Vagina (tissue), 2 donors: ENCODE data around the gene SIK3. TPM values are rescaled to one million over a fixed set of nuclear protein-coding genes. Genes with fewer than 3 reads are reported as not detected.

Experiments used
- DNase-seq, 2 donors: peaks; one replicate each; pipeline ENCODE4 v3.0.0-alpha.2; 2017; ENCODE audit errors: extremely low spot score in 2 of 2
- H3K27ac ChIP-seq: fragments of 200-600 bp; sonication (generic); one replicate; pipeline ENCODE4 v1.5.1; 2019
- H3K27me3 ChIP-seq: fragments of 200-600 bp; sonication (generic); one replicate; pipeline ENCODE4 v1.5.1; 2019
- H3K36me3 ChIP-seq, 2 donors: fragments of 200-600 bp; sonication (generic); one replicate each; pipeline ENCODE4 v1.5.1; 2017 to 2019
- H3K4me1 ChIP-seq: fragments of 200-600 bp; sonication (generic); one replicate; pipeline ENCODE4 v1.5.1; 2019
- H3K4me3 ChIP-seq, 2 donors: fragments of 200-600 bp; sonication (generic); 1 replicate in 1 of 2; 2 replicates in 1 of 2; pipeline ENCODE4 v1.5.1; 2016 to 2019
- H3K9me3 ChIP-seq: fragments of 200-600 bp; sonication (generic); one replicate; pipeline ENCODE4 v1.5.1; 2019
- POLR2A ChIP-seq, 2 donors: fragments of 450-650 bp; IDR thresholded peaks; one replicate each; pipeline ENCODE4 v1.6.1; 2017; ENCODE audit warnings: antibody characterized with exemption in 2 of 2, mild to moderate bottlenecking in 2 of 2, moderate library complexity in 2 of 2
- POLR2AphosphoS5 ChIP-seq, 2 donors: sonication (generic); formaldehyde crosslinking; IDR thresholded peaks; one replicate each; pipeline ENCODE4 v1.9.0; 2017; ENCODE audit warnings: antibody characterized with exemption in 2 of 2, mild to moderate bottlenecking in 2 of 2, low read depth in 1 of 2; ENCODE audit not compliant: insufficient read depth in 1 of 2
- intact Hi-C: fragments of 100-400 bp; cut with DNase I; formaldehyde crosslinking; loops from one replicate; pipeline ENCODE4 v1.15.1; 2023
- total RNA-seq: library from RNA; depleted of rRNA; stranded (reverse); fragments of >200 nt; gene quantifications from one replicate; pipeline ENCODE4 v1.2.3, GENCODE V29; 2016
- TF ChIP-seq, protein P1 (sequence below), 3 experiments: fragments of 450-650 bp in 2 of 3; fragments of 200-600 bp in 1 of 3; sonication (generic) in 1 of 3; IDR thresholded peaks; one replicate each; pipeline ENCODE4 v1.5.1; 2017 to 2019; ENCODE audit warnings: antibody characterized with exemption in 3 of 3, mild to moderate bottlenecking in 2 of 3, moderate library complexity in 2 of 3

SIK3 gene
- total RNA-seq, 1 donor from 2014 or later = 39.0 TPM

DNA sequence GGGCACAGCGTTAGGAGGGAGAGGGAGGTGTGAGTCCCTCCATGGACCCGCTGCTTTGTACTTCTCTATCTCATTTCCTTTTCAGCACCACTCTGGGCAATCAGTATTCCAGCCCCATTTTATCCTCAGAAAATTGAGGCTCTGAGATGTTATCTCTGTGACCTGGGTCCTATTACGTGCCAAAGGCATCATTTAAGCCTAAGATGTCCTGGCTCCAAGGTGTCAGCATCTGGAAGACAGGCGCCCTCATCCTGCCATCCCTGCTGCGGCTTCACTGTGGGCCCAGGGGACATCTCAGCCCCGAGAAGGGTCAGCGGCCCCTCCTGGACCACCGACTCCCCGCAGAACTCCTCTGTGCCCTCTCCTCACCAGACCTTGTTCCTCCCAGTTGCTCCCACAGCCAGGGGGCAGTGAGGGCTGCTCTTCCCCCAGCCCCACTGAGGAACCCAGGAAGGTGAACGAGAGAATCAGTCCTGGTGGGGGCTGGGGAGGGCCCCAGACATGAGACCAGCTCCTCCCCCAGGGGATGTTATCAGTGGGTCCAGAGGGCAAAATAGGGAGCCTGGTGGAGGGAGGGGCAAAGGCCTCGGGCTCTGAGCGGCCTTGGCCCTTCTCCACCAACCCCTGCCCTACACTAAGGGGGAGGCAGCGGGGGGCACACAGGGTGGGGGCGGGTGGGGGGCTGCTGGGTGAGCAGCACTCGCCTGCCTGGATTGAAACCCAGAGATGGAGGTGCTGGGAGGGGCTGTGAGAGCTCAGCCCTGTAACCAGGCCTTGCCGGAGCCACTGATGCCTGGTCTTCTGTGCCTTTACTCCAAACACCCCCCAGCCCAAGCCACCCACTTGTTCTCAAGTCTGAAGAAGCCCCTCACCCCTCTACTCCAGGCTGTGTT is 269.4 kb downstream of the SIK3 start:
- no peaks in the 10 kb centered on the region for H3K9me3 ChIP-seq
- no peaks in the 10 kb centered on the region for H3K36me3 ChIP-seq
- H3K27me3 ChIP-seq = no peaks in the 10 kb centered on the region
- no peak for DNase-seq
- no peak for TF ChIP-seq POLR2AphosphoS5 (IDR thresholded peaks at IDR 0.05; ENCODE audit: insufficient read depth in 1 of 2, low read depth in 1 of 2)
- no peak for TF ChIP-seq POLR2A (IDR thresholded peaks at IDR 0.05)
- TF ChIP-seq, protein P1, sequence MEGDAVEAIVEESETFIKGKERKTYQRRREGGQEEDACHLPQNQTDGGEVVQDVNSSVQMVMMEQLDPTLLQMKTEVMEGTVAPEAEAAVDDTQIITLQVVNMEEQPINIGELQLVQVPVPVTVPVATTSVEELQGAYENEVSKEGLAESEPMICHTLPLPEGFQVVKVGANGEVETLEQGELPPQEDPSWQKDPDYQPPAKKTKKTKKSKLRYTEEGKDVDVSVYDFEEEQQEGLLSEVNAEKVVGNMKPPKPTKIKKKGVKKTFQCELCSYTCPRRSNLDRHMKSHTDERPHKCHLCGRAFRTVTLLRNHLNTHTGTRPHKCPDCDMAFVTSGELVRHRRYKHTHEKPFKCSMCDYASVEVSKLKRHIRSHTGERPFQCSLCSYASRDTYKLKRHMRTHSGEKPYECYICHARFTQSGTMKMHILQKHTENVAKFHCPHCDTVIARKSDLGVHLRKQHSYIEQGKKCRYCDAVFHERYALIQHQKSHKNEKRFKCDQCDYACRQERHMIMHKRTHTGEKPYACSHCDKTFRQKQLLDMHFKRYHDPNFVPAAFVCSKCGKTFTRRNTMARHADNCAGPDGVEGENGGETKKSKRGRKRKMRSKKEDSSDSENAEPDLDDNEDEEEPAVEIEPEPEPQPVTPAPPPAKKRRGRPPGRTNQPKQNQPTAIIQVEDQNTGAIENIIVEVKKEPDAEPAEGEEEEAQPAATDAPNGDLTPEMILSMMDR (IDR thresholded peaks at IDR 0.05) = no peak
- H3K4me1 ChIP-seq = no peaks in the 10 kb centered on the region
- H3K4me3 ChIP-seq = no peak overlapping the region
- no peak overlapping the region for H3K27ac ChIP-seq
- intact Hi-C loops = no loop called here

DNA sequence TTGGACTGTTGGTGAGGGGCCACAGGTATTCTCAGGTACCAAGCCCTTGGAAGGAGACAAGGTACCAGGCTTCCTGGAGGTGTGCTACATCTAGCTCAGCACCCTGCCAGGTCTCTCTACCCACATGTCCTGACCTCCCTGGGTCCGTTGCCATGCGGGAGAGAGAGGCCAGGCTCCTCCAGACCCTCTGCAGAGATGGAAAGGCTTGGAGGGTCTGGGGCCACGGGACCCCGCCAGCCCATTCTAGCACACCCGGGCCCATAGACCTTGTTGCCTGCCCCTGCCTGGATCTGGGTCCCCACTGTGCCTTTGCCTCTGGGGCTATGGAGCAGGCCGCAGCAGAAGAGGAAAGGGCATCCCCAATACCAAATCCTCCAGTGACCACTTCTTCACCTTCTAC is 270.8 kb downstream of the SIK3 start:
- no peaks in the 10 kb centered on the region for H3K4me1 ChIP-seq
- H3K4me3 ChIP-seq = no peak overlapping the region
- no peak overlapping the region for H3K27ac ChIP-seq
- intact Hi-C loops = no loop called here
- H3K27me3 ChIP-seq = no peaks in the 10 kb centered on the region
- no peaks in the 10 kb centered on the region for H3K36me3 ChIP-seq
- no peaks in the 10 kb centered on the region for H3K9me3 ChIP-seq
- TF ChIP-seq POLR2AphosphoS5 (IDR thresholded peaks at IDR 0.05; ENCODE audit: insufficient read depth in 1 of 2, low read depth in 1 of 2) = no peak
- TF ChIP-seq, protein P1 (IDR thresholded peaks at IDR 0.05) = no peak
- TF ChIP-seq POLR2A (IDR thresholded peaks at IDR 0.05) = no peak
- DNase-seq = no peak

DNA sequence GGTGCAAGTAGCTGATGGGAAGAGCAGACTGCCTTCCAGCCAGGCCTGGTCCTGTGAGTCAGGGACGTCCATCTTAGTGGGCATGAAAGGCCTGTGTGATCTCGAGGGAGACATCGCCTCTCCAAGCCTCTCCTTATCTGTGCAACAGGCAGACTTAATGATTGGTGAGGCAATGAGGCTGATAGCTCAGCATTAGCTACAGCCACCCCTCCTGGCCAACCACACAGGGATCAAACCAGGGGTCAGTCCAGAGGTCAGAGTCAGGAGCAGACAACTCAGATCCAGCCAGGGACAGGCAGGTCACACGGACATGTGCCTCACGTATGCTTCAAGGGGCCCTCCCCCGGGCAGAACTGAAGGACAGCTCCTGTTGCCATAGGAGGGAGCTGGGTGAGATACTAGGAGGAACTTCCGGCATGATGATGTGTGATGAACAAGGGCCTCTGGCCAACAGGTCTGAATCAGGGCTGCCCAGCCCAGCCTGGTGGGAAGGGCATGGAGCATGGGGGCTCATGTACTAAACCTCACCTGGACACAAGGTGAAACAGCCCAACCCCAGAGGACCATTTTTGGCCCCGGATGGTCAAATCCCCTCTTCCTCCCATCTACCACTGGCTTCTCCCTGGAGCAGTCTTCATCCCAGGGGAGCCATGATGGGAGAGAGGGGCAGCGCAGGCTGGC is 271.3 kb downstream of the SIK3 start:
- H3K27me3 ChIP-seq = no peaks in the 10 kb centered on the region
- TF ChIP-seq, protein P1 (IDR thresholded peaks at IDR 0.05) = no peak
- TF ChIP-seq POLR2A (IDR thresholded peaks at IDR 0.05) = no peak
- no peak for TF ChIP-seq POLR2AphosphoS5 (IDR thresholded peaks at IDR 0.05; ENCODE audit: insufficient read depth in 1 of 2, low read depth in 1 of 2)
- H3K9me3 ChIP-seq = no peaks in the 10 kb centered on the region
- intact Hi-C loops = no loop called here
- H3K36me3 ChIP-seq = no peaks in the 10 kb centered on the region
- no peak overlapping the region for H3K4me3 ChIP-seq
- H3K4me1 ChIP-seq = no peaks in the 10 kb centered on the region
- no peak overlapping the region for H3K27ac ChIP-seq
- DNase-seq = no peak

DNA sequence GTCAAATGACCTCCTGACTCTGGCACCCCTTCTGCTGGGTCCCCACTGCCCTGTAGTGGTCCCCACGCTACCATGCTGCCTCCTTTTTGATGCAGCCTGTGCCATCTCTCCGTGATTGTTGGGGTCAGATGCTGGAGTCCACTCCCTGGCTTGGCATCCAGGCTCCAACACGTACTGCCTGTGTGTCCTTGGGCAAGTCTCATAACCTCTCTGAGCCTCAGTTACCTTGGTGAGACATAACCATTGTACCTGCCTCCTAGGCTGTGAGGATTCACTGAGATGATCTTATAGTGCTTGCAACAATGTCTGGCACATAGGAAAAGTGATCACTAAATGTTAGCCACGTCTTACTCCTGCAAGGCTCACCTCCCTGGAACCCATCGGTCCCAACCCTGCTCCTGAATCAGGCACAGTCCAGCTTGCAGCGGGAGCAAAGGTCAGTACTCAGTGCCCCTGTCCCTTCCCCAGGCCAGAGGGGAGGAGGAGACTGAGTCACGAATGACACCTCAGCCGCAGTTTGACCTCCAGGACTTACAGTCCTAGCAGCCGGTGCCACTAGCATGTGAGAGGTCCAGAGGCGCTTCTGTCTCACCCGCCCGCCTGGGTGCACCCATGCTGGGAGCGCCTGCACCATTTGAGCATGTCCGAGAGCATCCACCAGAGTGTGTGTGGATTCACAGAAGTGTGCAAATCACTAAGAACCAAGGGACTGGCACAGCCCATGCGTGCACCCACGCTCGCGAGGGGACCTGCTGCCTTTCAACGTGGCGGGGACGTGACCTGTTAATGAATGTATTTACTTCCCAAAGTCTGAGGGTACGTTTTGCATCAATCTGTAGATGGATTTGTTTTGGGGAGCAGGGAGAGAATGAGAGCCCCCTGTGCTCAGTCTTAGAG is 272.1 kb downstream of the SIK3 start:
- no peak for DNase-seq
- H3K36me3 ChIP-seq = no peaks in the 10 kb centered on the region
- no peak overlapping the region for H3K27ac ChIP-seq
- no peaks in the 10 kb centered on the region for H3K4me1 ChIP-seq
- H3K27me3 ChIP-seq = no peaks in the 10 kb centered on the region
- TF ChIP-seq, protein P1 (IDR thresholded peaks at IDR 0.05) = no peak
- no peak for TF ChIP-seq POLR2AphosphoS5 (IDR thresholded peaks at IDR 0.05; ENCODE audit: insufficient read depth in 1 of 2, low read depth in 1 of 2)
- no peak for TF ChIP-seq POLR2A (IDR thresholded peaks at IDR 0.05)
- intact Hi-C loops = no loop called here
- no peaks in the 10 kb centered on the region for H3K9me3 ChIP-seq
- no peak overlapping the region for H3K4me3 ChIP-seq
